Testis (tissue), 2 donors: Measurements from ENCODE around the gene RUNDC1.

Experiments used
- POLR2A ChIP-seq: fragments of 450-650 bp; IDR thresholded peaks from one replicate; pipeline ENCODE4 v1.6.1; 2017; ENCODE audit warnings: antibody characterized with exemption, mild to moderate bottlenecking, moderate library complexity
- TF ChIP-seq, protein P1 (sequence below), 3 experiments: fragments of 450-650 bp in 2 of 3; fragments of 200-600 bp in 1 of 3; sonication (generic) in 1 of 3; IDR thresholded peaks; one replicate each; pipeline ENCODE4 v1.5.1; 2016 to 2019; ENCODE audit warnings: antibody characterized with exemption in 3 of 3, mild to moderate bottlenecking in 2 of 3, moderate library complexity in 1 of 3

DNA sequence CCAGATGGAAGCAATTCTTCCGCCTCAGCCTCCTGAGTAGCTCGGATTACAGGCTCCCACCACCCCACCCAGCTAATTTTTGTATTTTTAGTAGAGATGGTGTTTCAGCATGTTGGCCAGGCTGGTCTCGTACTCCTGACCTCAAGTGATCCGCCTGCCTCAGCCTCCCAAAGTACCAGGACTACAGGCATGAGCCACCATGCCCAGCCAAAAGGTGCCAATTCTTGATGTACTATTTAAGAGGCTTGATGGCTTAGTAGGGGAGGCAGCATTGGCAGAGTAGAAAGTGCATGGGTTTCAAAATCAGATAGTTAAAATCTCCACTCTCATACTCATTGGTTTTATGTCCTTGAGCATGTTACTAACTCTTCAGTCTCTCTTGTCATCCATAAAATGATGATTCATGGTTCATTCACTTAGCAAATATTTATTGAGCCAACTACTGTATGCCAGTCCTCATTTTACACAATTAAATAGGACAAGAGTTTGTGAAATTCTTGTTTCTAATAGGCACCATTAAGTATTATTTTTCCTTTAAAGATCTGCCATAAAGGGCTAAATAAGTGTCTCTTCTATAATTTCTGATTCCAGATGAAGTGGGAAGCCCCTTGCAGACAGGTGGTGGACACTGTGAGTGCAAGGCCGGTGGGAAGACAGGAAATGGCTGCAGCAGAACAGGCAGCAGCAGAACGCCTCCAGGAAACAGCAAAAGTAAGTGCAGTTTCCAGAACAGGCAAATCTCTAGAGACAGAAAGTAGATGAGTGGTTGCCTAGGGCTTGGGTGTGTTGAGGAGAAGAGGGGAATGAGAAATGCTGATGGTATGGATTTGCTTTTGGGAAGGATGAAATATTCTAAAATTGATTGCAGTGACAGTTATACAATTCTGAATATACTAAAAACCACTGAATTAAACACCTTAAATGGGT lies 9.6 kb downstream of the RUNDC1 start:
- TF ChIP-seq, protein P1, sequence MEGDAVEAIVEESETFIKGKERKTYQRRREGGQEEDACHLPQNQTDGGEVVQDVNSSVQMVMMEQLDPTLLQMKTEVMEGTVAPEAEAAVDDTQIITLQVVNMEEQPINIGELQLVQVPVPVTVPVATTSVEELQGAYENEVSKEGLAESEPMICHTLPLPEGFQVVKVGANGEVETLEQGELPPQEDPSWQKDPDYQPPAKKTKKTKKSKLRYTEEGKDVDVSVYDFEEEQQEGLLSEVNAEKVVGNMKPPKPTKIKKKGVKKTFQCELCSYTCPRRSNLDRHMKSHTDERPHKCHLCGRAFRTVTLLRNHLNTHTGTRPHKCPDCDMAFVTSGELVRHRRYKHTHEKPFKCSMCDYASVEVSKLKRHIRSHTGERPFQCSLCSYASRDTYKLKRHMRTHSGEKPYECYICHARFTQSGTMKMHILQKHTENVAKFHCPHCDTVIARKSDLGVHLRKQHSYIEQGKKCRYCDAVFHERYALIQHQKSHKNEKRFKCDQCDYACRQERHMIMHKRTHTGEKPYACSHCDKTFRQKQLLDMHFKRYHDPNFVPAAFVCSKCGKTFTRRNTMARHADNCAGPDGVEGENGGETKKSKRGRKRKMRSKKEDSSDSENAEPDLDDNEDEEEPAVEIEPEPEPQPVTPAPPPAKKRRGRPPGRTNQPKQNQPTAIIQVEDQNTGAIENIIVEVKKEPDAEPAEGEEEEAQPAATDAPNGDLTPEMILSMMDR (IDR thresholded peaks at IDR 0.05): no peak
- TF ChIP-seq POLR2A: no peak
